Thyroid gland (tissue), 4 donors: ENCODE measurements around the gene RAE1. TPM values are rescaled to one million over a fixed set of nuclear protein-coding genes. Genes with fewer than 3 reads are reported as not detected.

Source experiments
- DNase-seq, 2 donors: peaks; one replicate each; pipeline ENCODE4 v3.0.0-alpha.2; 2019
- H3K27ac ChIP-seq, 3 donors: fragments of 200-600 bp; sonication (generic); 1 replicate in 2 of 3; 2 replicates in 1 of 3; pipeline ENCODE4 v1.5.1; 2016 to 2019; ENCODE audit warnings: mild to moderate bottlenecking in 1 of 3, moderate library complexity in 1 of 3
- H3K27me3 ChIP-seq: fragments of 200-600 bp; sonication (generic); one replicate; pipeline ENCODE4 v1.5.1; 2019
- H3K36me3 ChIP-seq, 2 donors: fragments of 200-600 bp; sonication (generic); one replicate each; pipeline ENCODE4 v1.5.1; 2016 to 2019
- H3K4me1 ChIP-seq, 2 donors: fragments of 200-600 bp; sonication (generic); one replicate each; pipeline ENCODE4 v1.5.1; 2017 to 2019
- H3K4me3 ChIP-seq, 3 donors: fragments of 200-600 bp; sonication (generic); replicated peaks in 1 of 3; 1 replicate in 2 of 3; 2 replicates in 1 of 3; pipeline ENCODE4 v1.5.1; 2016; ENCODE audit warnings: mild to moderate bottlenecking in 1 of 3
- H3K9me3 ChIP-seq: fragments of 200-600 bp; sonication (generic); one replicate; pipeline ENCODE4 v1.5.1; 2017
- CTCF ChIP-seq, 6 experiments: fragments of 200-600 bp in 3 of 6; fragments of 450-650 bp in 3 of 6; sonication (generic) in 3 of 6; IDR thresholded peaks; one replicate each; pipeline ENCODE4 v1.5.1; 2016 to 2019; ENCODE audit warnings: antibody characterized with exemption in 6 of 6, mild to moderate bottlenecking in 2 of 6, inconsistent platforms in 1 of 6, moderate library complexity in 1 of 6
- POLR2A ChIP-seq, 2 donors: fragments of 450-650 bp; IDR thresholded peaks; one replicate each; pipeline ENCODE4 v1.6.1; 2017; ENCODE audit warnings: antibody characterized with exemption in 2 of 2, mild to moderate bottlenecking in 2 of 2, moderate library complexity in 1 of 2
- WGBS, 2 donors: methylation state at CpG; one replicate each; pipeline ENCODE4 v1.1.5; 2017; 5-methylcytosine and 5-hydroxymethylcytosine counted together
- intact Hi-C: fragments of 100-400 bp; cut with DNase I; formaldehyde crosslinking; loops from one replicate; pipeline ENCODE4 v1.15.1; 2023
- total RNA-seq, 4 donors: library from RNA; depleted of rRNA; stranded (reverse); fragments of >200 nt; gene quantifications; one replicate each; pipeline ENCODE4 v1.2.3, GENCODE V29; 2016

The RAE1 gene
- total RNA-seq, 4 donors from 2014 or later = 17.5 to 26.4 (median 22.3) TPM

GRCh38 chr20:57402206-57403125 is 51.4 kb downstream of the RAE1 start:
- Histone ChIP-seq H3K4me1 (no peaks in the 10 kb centered on the region), H3K27me3 (no peaks in the 10 kb centered on the region), H3K36me3 (peaks cover 7 to 9% of the 10 kb centered on the region in 2 donors), H3K4me3 (no peak overlapping the region), H3K9me3 (no peaks in the 10 kb centered on the region), H3K27ac (no peak overlapping the region)
- no peak for DNase-seq
- WGBS, 2 donors = 97 to 98% methylated on average over 18 to 25 of the region's 32 CpGs
- intact Hi-C loops = no loop called here
- no peak for TF ChIP-seq POLR2A (IDR thresholded peaks at IDR 0.05)

GRCh38 chr20:57403216-57403615 is 52.2 kb downstream of the RAE1 start:
- DNase-seq = no peak
- TF ChIP-seq CTCF (IDR thresholded peaks at IDR 0.05) = no peak
- no peak for TF ChIP-seq POLR2A (IDR thresholded peaks at IDR 0.05)
- WGBS, 2 donors = 97 to 98% methylated on average over 9 to 10 of the region's 10 CpGs
- Histone ChIP-seq H3K4me1 (no peaks in the 10 kb centered on the region), H3K9me3 (no peaks in the 10 kb centered on the region), H3K27me3 (no peaks in the 10 kb centered on the region), H3K36me3 (peaks cover 14 to 16% of the 10 kb centered on the region in 2 donors), H3K27ac (no peak overlapping the region), H3K4me3 (no peak overlapping the region)
- intact Hi-C loops = no loop called here

- Histone ChIP-seq H3K27me3 (no peaks in the 10 kb centered on the region), H3K9me3 (no peaks in the 10 kb centered on the region), H3K4me3 (no peak overlapping the region), H3K36me3 (peaks cover 21 to 22% of the 10 kb centered on the region in 2 donors), H3K4me1 (no peaks in the 10 kb centered on the region), H3K27ac (no peak overlapping the region)
- WGBS, 2 donors = 93 to 94% methylated on average over 10 to 11 of the region's 11 CpGs
- DNase-seq = no peak
- intact Hi-C loops = no loop called here
- TF ChIP-seq POLR2A (IDR thresholded peaks at IDR 0.05) = no peak
- no peak for TF ChIP-seq CTCF (IDR thresholded peaks at IDR 0.05)
Measured at GRCh38 chr20:57404006-57404405, 53.0 kb downstream of the RAE1 start.

GRCh38 chr20:57404419-57405072 is 53.5 kb downstream of the RAE1 start:
- no peak for DNase-seq
- H3K4me3 ChIP-seq = no peak overlapping the region
- no peaks in the 10 kb centered on the region for H3K9me3 ChIP-seq
- TF ChIP-seq POLR2A (IDR thresholded peaks at IDR 0.05) (no peak), CTCF (IDR thresholded peaks at IDR 0.05) (no peak)
- intact Hi-C loops = no loop called here
- H3K36me3 ChIP-seq = peaks cover 21 to 22% of the 10 kb centered on the region in 2 donors
- WGBS, 2 donors = 94 to 97% methylated on average over 15 to 16 of the region's 22 CpGs
- H3K27ac ChIP-seq = no peak overlapping the region
- H3K4me1 ChIP-seq = no peaks in the 10 kb centered on the region
- H3K27me3 ChIP-seq = no peaks in the 10 kb centered on the region

GRCh38 chr20:57405236-57406016 is 54.4 kb downstream of the RAE1 start:
- H3K27me3 ChIP-seq = no peaks in the 10 kb centered on the region
- H3K4me3 ChIP-seq = no peak overlapping the region
- peaks cover 21 to 22% of the 10 kb centered on the region in 2 donors for H3K36me3 ChIP-seq
- DNase-seq = no peak
- WGBS, 2 donors = 86 to 91% methylated on average over 17 to 18 of the region's 18 CpGs
- intact Hi-C loops = no loop called here
- H3K9me3 ChIP-seq = no peaks in the 10 kb centered on the region
- no peak overlapping the region for H3K27ac ChIP-seq
- H3K4me1 ChIP-seq = no peaks in the 10 kb centered on the region
- TF ChIP-seq CTCF (IDR thresholded peaks at IDR 0.05) (no peak), POLR2A (IDR thresholded peaks at IDR 0.05) (no peak)
